Ovary (tissue), 3 donors: ENCODE measurements around the gene ATP6V0A4.
"Not testable (repeated sequence)": the region's sequence is repeated elsewhere in the genome, so short reads cannot be mapped to it uniquely, and the experiment has no call there.

ENCODE experiments used
- CTCF ChIP-seq, 3 donors: fragments of 450-650 bp in 2 of 3; fragments of 200-600 bp in 1 of 3; IDR thresholded peaks; one replicate each; pipeline versions ENCODE4 v1.5.1 to v1.8.0; 2016 to 2022; ENCODE audit warnings: antibody characterized with exemption in 3 of 3, mild to moderate bottlenecking in 1 of 3
- POLR2A ChIP-seq: fragments of 450-650 bp; IDR thresholded peaks from one replicate; pipeline ENCODE4 v1.6.1; 2017; ENCODE audit warnings: antibody characterized with exemption, mild to moderate bottlenecking, moderate library complexity
- donor health status: DM: no; HTN: no; CAD: no.

GRCh38 chr7:138797046-138797445 is 950 bp downstream of the ATP6V0A4 start:
- not testable (repeated sequence) for TF ChIP-seq POLR2A; CTCF (IDR thresholded peaks at IDR 0.05)
